GM18907 (cell line): ENCODE results near the gene HEXD.

Experiments
- ATAC-seq: cut with Tn5 transposase; IDR thresholded peaks from one replicate; pipeline ENCODE4 v1.9.1; 2021; ENCODE audit warnings: mild to moderate bottlenecking, moderate library complexity; ENCODE audit not compliant: unreplicated experiment

HEXD gene

GRCh38 chr17:82486231-82487094, 68.3 kb downstream of the HEXD start:
- no peak for ATAC-seq

- ATAC-seq: no peak
Measured at GRCh38 chr17:82487910-82488309, 69.8 kb downstream of the HEXD start.

- ATAC-seq: no peak
Measured at GRCh38 chr17:82489117-82489516, 71.0 kb downstream of the HEXD start.

- no peak for ATAC-seq
Measured at GRCh38 chr17:82489851-82490511, 71.8 kb downstream of the HEXD start.

- ATAC-seq: no peak
Measured at GRCh38 chr17:82490512-82491195, 72.5 kb downstream of the HEXD start.

GRCh38 chr17:82491196-82491530, 73.0 kb downstream of the HEXD start:
- ATAC-seq: no peak

- no peak for ATAC-seq
Measured at GRCh38 chr17:82491533-82491932, 73.4 kb downstream of the HEXD start.
